NB4 (cell line): ENCODE data around the gene SPAST.
"Not testable (repeated sequence)": the region's sequence is repeated elsewhere in the genome, so short reads cannot be mapped to it uniquely, and the experiment has no call there.

ENCODE experiments used
- DNase-seq: peaks from one replicate; pipeline ENCODE4 v3.0.0; 2010; ENCODE audit warnings: low read depth
- H3K4me3 ChIP-seq: one replicate; pipeline ENCODE4 v1.5.1; 2011; ENCODE audit warnings: mild to moderate bottlenecking, low read depth, low read length, moderate library complexity
- CTCF ChIP-seq: IDR thresholded peaks from one replicate; pipeline ENCODE4 v1.5.1; 2012; ENCODE audit warnings: low read depth, low read length
- MAX ChIP-seq: IDR thresholded peaks from 2 replicates; pipeline ENCODE4 v1.6.1; 2011; ENCODE audit warnings: low read depth, low read length
- MYC ChIP-seq: IDR thresholded peaks from 2 replicates; pipeline ENCODE4 v1.6.1; 2011; ENCODE audit warnings: low read depth, low read length
- POLR2A ChIP-seq: IDR thresholded peaks from 2 replicates; pipeline ENCODE4 v1.6.1; 2011; ENCODE audit warnings: mild to moderate bottlenecking; ENCODE audit not compliant: insufficient read length; ENCODE audit errors: extremely low read depth

SPAST gene

GRCh38 chr2:32182667-32183066 is 119.3 kb downstream of the SPAST start:
- no peak for DNase-seq
- no peak overlapping the region for H3K4me3 ChIP-seq
- TF ChIP-seq MYC (no peak), POLR2A (no peak), MAX (no peak), CTCF (no peak)

- DNase-seq, result no peak
- H3K4me3 ChIP-seq, result no peak overlapping the region
- TF ChIP-seq MYC (no peak), MAX (no peak), CTCF (no peak), POLR2A (no peak)
Observed at GRCh38 chr2:32189011-32189410, 125.7 kb downstream of the SPAST start.

- H3K4me3 ChIP-seq, result no peak overlapping the region
- no peak for DNase-seq
- no peak for TF ChIP-seq MYC
- TF ChIP-seq CTCF, result no peak
- no peak for TF ChIP-seq POLR2A
- TF ChIP-seq MAX, result no peak
Observed at GRCh38 chr2:32192418-32192817, 129.1 kb downstream of the SPAST start.

GRCh38 chr2:32200814-32201213 is 137.5 kb downstream of the SPAST start:
- DNase-seq, result no peak
- no peak overlapping the region for H3K4me3 ChIP-seq
- TF ChIP-seq MYC (no peak), CTCF (no peak), MAX (no peak), POLR2A (no peak)

GRCh38 chr2:32203428-32203827 is 140.1 kb downstream of the SPAST start:
- DNase-seq, H3K4me3 ChIP-seq: not testable (repeated sequence)
